Heart left ventricle (tissue), 16 donors: Measurements from ENCODE around the gene WSB1. TPM values are rescaled to one million over a fixed set of nuclear protein-coding genes. Genes with fewer than 3 reads are reported as not detected.
A peak's percentile ranks its signal among the peaks of the same experiment; 100 is the strongest.
"Not testable (repeated sequence)": the region's sequence is repeated elsewhere in the genome, so short reads cannot be mapped to it uniquely, and the experiment has no call there.

Source experiments
- ATAC-seq, 4 donors: fragments of 200-7000 bp; cut with Tn5 transposase; one replicate each; pipeline ENCODE4 v1.9.1; 2020 to 2022; ENCODE audit warnings: moderate library complexity in 4 of 4, mild to moderate bottlenecking in 3 of 4, moderate number of reproducible peaks in 1 of 4
- DNase-seq, 5 donors: peaks; one replicate each; pipeline ENCODE4 v3.0.0-alpha.2; 2020
- H3K27ac ChIP-seq, 12 donors: fragments of 200-600 bp; sonication (generic) in 4 of 12; one replicate each; pipeline versions ENCODE4 v1.5.0 to v1.8.0; 2016 to 2022; ENCODE audit warnings: mild to moderate bottlenecking in 2 of 12
- H3K27me3 ChIP-seq, 9 donors: fragments of 200-600 bp; sonication (generic) in 2 of 9; one replicate each; pipeline versions ENCODE4 v1.5.1 to v1.8.0; 2016 to 2022; ENCODE audit warnings: mild to moderate bottlenecking in 3 of 9
- H3K36me3 ChIP-seq, 9 donors: fragments of 200-600 bp; sonication (generic) in 2 of 9; one replicate each; pipeline versions ENCODE4 v1.5.0 to v1.8.0; 2018 to 2022; ENCODE audit warnings: mild to moderate bottlenecking in 2 of 9
- H3K4me1 ChIP-seq, 12 donors: fragments of 200-600 bp; sonication (generic) in 4 of 12; one replicate each; pipeline versions ENCODE4 v1.5.0 to v1.8.0; 2016 to 2022; ENCODE audit warnings: mild to moderate bottlenecking in 3 of 12
- H3K4me3 ChIP-seq, 12 donors: fragments of 200-600 bp; sonication (generic) in 4 of 12; one replicate each; pipeline versions ENCODE4 v1.5.0 to v1.8.0; 2017 to 2022; ENCODE audit warnings: mild to moderate bottlenecking in 9 of 12, moderate library complexity in 4 of 12
- H3K9me3 ChIP-seq, 12 donors: fragments of 200-600 bp; sonication (generic) in 4 of 12; one replicate each; pipeline versions ENCODE4 v1.5.0 to v1.8.0; 2016 to 2022; ENCODE audit warnings: mild to moderate bottlenecking in 1 of 12
- CTCF ChIP-seq, 12 donors: fragments of 200-600 bp; sonication (generic) in 4 of 12; IDR thresholded peaks; one replicate each; pipeline versions ENCODE4 v1.5.0 to v1.8.0; 2018 to 2022; ENCODE audit warnings: antibody characterized with exemption in 12 of 12, mild to moderate bottlenecking in 5 of 12
- POLR2A ChIP-seq, 2 donors: fragments of 450-650 bp; IDR thresholded peaks; one replicate each; pipeline ENCODE4 v1.6.1; 2017; ENCODE audit warnings: antibody characterized with exemption in 2 of 2, mild to moderate bottlenecking in 2 of 2, moderate library complexity in 2 of 2
- WGBS, 4 donors: extraction: QIAGEN DNeasy Blood & Tissue Kit in 2 of 4; methylation state at CpG; one replicate each; pipeline versions ENCODE4 v1.1.5 to v1.1.7; 2013 to 2018; 5-methylcytosine and 5-hydroxymethylcytosine counted together
- intact Hi-C, 10 donors: fragments of 100-400 bp; cut with DNase I; formaldehyde crosslinking; loops; one replicate each; pipeline versions ENCODE4 v1.11.1 to v1.14.2; 2022
- polyA plus RNA-seq, 2 donors: library from polyadenylated mRNA; stranded (reverse); fragments of 200-250 nt; gene quantifications; one replicate each; pipeline ENCODE4 v1.2.3, GENCODE V29; 2013
- total RNA-seq, 9 donors: library from RNA; depleted of rRNA in 2 of 9; stranded (reverse); fragments of >200 nt in 2 of 9; fragmentation: NEBNext Ultra II Directional in 3 of 9; extraction: Animal tissue kit (Norgen Biotek cat#: 25700) in 3 of 9; gene quantifications; one replicate each; pipeline versions ENCODE4 v1.1.0 to v1.2.4, GENCODE V29; 2016 to 2023
- donor health status: ischemic (EF 13 %, LVEDD 7.1; RV severe dilation, severe dysfunction).
- donor health status: healthy with polysubstance abuse.
- donor health status: DM: no; HTN: yes; CAD: no.
- donor health status: DM: no; HTN: no; CAD: no.
- donor health status: ischemic (EF 25% LVEDD 6.9; RV normal size, moderate dysfunction).
- donor health status: ischemic (EF 25% LVEDD 5.7; RV mildly dilated, moderate dysfunction).
- donor health status: healthy.
- donor health status: DM: yes; HTN: yes; CAD: no.
- donor health status: ischemic (EF 35%, LVEDD 5.7; RV mildly dilated, moderate dysfunction).
- donor health status: nonischemic (EF 11% LVEDD 7.7; RV severe dilation, severe dysfunction).
- donor health status: DM: yes; HTN: yes; CAD: no.
- donor health status: PGD.
- donor health status: ischemic (EF 29% LVEDD 5.4; RV normal size, mild dysfunction).
- donor health status: nonischemic (EF 23%, LVEDD 6.1; RV moderate dilation, normal function).

The WSB1 gene
- total and polyA plus RNA-seq, 11 donors = 22.3 to 119 (median 56.2) TPM

GRCh38 chr17:27269201-27269600 is 24.7 kb upstream of the WSB1 start:
- WGBS, 4 donors = 94 to 96% (median 95%) methylated on average over 1 of the region's 1 CpG
- intact Hi-C loops = loop anchor here in 1 of 10 donors (2.0 kb wide), 1 partner anchor 20 kb away; no protein-coding TSS in a partner anchor
- Histone ChIP-seq H3K4me1 (peaks cover 0 to 16% (median 2%) of the 10 kb centered on the region in 12 donors), H3K9me3 (no peaks in the 10 kb centered on the region), H3K36me3 (no peaks in the 10 kb centered on the region), H3K27ac (no peak overlapping the region), H3K27me3 (no peaks in the 10 kb centered on the region), H3K4me3 (no peak overlapping the region)
- no peak for TF ChIP-seq POLR2A (IDR thresholded peaks at IDR 0.05)
- no peak for TF ChIP-seq CTCF (IDR thresholded peaks at IDR 0.05)
- DNase-seq (no peak), ATAC-seq (no peak)

DNA sequence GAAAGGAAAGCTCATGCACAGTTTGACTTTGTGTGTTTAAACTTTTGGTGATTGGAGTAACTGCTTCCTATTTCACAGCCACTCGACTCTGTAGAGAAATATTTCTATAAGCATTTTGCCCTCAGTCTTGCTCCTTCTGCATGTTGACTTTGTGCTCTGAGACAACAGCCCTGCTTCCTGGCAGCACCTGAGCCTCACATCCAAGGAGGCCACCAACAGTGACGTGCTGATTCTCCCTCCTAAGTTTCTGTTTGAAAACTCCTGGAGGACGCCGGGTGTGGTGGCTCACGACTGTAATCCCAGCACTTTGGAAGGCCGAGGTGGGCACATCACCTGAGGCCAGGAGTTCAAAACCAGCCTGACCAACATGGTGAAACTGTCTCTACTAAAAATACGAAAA is 23.9 kb upstream of the WSB1 start:
- WGBS, 4 donors = 87 to 91% (median 90%) methylated on average over 7 of the region's 7 CpGs
- peaks cover 0 to 9% (median 1%) of the 10 kb centered on the region in 12 donors for H3K4me1 ChIP-seq

DNA sequence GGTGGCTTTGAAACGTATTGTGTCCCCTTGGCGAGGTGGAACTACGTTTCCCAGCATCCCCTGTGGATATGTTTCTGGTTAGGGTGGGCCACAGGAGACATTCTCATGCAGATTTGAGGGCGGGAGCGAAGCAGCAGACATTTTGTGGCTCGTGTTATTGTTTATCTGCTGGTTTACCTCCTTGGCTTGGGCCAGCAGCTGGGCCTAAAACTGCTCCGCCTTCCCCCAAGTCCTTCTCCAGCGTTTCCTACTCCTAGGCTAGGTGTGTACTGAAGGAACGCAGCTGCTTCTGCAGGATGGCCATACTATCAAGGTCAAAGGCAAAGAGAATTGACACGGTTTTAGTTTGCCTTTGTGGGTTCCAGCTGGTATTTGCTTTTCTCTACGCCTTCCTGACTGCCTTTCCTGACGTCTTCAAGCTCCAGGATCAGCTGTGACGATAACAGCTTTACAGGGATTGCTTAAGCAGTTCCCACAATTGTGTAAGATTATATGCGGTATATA is 17.2 kb upstream of the WSB1 start:
- H3K4me3 ChIP-seq = no peak overlapping the region
- WGBS, 4 donors = 74 to 82% (median 78%) methylated on average over 14 of the region's 14 CpGs
- H3K9me3 ChIP-seq = no peaks in the 10 kb centered on the region
- TF ChIP-seq CTCF (IDR thresholded peaks at IDR 0.05) = no peak
- TF ChIP-seq POLR2A (IDR thresholded peaks at IDR 0.05) = no peak
- peaks cover 0 to 22% (median 0%) of the 10 kb centered on the region in 12 donors for H3K4me1 ChIP-seq
- no peaks in the 10 kb centered on the region for H3K27me3 ChIP-seq
- H3K36me3 ChIP-seq = no peaks in the 10 kb centered on the region
- H3K27ac ChIP-seq = no peak overlapping the region
- DNase-seq = no peak
- no peak for ATAC-seq
- intact Hi-C loops = no loop called here

More for the DNA sequence above, 23.9 kb upstream of the WSB1 start:
- Histone ChIP-seq H3K9me3 (no peaks in the 10 kb centered on the region), H3K36me3 (no peaks in the 10 kb centered on the region), H3K27ac (no peak overlapping the region), H3K27me3 (no peaks in the 10 kb centered on the region), H3K4me3 (no peak overlapping the region)
- intact Hi-C loops = loop anchor here in 1 of 10 donors (2.0 kb wide), 1 partner anchor 19 kb away; no protein-coding TSS in a partner anchor
- DNase-seq (no peak), ATAC-seq (no peak)
- TF ChIP-seq CTCF (IDR thresholded peaks at IDR 0.05) (no peak), POLR2A (IDR thresholded peaks at IDR 0.05) (no peak)

- H3K4me3 ChIP-seq, ATAC-seq, H3K27ac ChIP-seq, H3K36me3 ChIP-seq, DNase-seq, H3K9me3 ChIP-seq, intact Hi-C loops, H3K27me3 ChIP-seq: not testable (repeated sequence)
- peaks cover 0 to 46% (median 0%) of the 10 kb centered on the region in 12 donors for H3K4me1 ChIP-seq
- WGBS, 4 donors = 91 to 98% (median 97%) methylated on average over 3 of the region's 3 CpGs
These were observed 14.8 kb upstream of the WSB1 start for GRCh38 chr17:27279132-27279531.

- Histone ChIP-seq H3K27me3 (no peaks in the 10 kb centered on the region), H3K36me3 (no peaks in the 10 kb centered on the region), H3K9me3 (no peaks in the 10 kb centered on the region), H3K4me3 (no peak overlapping the region), H3K4me1 (peaks cover 0 to 60% (median 6%) of the 10 kb centered on the region in 12 donors), H3K27ac (peak overlapping the region in 1 of 12 donors; percentile 82)
- DNase-seq (no peak), ATAC-seq (no peak)
- TF ChIP-seq CTCF (IDR thresholded peaks at IDR 0.05) (no peak), POLR2A (IDR thresholded peaks at IDR 0.05) (no peak)
- 96 to 99% (median 97%) methylated on average over 10 of the region's 10 CpGs for WGBS, 4 donors
- intact Hi-C loops = no loop called here
These were observed 13.4 kb upstream of the WSB1 start for GRCh38 chr17:27280527-27280926.
